ENCODE data around the gene SAMHD1.
"Not testable (repeated sequence)": the region's sequence is repeated elsewhere in the genome, so short reads cannot be mapped to it uniquely, and the experiment has no call there.

Gene SAMHD1

DNA sequence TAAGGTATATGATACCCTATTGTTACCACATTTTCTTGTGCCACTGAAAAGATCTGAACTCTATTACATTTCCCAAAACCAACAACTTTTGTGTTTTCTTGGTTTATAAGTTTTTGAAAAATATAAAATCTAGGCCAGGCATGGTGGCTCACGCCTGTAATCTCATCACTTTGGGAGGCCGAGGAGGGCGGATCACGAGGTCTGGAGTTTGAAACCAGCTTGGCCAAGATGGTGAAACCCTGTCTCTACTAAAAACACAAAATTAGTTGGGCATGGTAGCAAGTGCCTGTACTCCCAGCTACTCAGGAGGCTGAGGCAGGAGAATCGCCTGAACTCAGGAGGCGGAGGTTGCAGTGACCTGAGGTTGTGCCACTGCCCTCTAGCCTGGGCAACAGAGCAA is 34.3 kb downstream of the SAMHD1 start:
- DNase-seq (ENCODE audit: low read depth in 2 of 2, low spot score in 1 of 2) = no peak

DNA sequence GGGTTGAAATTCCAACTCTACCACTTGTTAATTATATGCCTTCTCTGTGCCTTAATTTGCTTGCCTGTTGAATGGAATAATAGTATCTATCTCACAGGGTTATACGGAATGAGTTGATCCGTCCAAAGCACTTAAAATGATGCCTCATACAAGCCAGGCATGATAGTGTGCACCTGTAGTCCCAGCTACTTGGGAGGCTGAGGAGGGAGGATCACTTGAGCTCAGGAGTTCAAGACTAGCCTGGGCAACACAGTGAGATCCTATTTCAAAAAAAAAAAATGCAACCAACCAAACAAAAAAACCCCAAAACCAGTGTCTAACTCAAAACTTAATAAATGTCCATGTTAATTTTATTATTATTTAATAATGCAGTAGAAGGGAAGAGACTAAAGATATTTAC is 35.3 kb downstream of the SAMHD1 start:
- no peak for DNase-seq (ENCODE audit: low read depth in 2 of 2, low spot score in 1 of 2)

DNA sequence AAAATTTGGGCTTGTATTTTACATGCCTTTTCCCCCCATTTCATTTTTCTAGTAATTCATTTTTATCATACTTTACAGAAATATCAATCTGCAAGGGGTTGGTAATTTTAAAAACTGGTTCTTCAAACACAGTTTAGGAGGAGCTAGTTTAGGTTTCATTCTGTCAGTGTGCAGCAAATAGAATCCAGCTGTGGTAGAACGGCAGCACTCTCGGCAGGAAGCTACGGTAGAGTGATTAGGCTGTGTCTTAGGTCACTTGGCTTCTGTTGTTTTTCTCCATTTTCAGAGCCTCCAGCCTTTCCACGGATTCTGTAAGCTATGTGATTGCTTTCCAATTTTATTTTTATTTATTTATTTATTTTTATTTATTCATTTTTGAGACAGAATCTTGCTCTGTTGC is 42.9 kb downstream of the SAMHD1 start:
- DNase-seq (ENCODE audit: low read depth in 2 of 2, low spot score in 1 of 2) = no peak

DNA sequence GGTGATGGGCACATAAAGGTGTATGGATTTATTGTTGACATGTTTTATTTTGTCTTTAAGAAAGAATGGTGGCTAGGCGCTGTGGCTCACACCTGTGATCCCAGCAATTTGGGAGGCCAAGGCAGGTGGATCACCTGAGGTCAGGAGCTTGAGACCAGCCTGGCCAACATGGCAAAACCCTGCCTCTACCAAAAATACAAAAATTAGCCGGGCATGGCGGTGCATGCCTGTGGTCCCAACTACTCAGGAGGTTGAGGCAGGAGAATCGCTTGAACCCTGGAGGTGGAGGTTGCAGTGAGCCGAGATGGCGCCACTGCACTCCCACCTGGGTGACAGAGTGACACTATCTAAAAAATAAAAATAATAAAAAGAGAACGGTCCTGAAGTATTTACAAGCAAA is 45.4 kb downstream of the SAMHD1 start:
- DNase-seq (ENCODE audit: low read depth in 2 of 2, low spot score in 1 of 2) = not testable (repeated sequence)

DNA sequence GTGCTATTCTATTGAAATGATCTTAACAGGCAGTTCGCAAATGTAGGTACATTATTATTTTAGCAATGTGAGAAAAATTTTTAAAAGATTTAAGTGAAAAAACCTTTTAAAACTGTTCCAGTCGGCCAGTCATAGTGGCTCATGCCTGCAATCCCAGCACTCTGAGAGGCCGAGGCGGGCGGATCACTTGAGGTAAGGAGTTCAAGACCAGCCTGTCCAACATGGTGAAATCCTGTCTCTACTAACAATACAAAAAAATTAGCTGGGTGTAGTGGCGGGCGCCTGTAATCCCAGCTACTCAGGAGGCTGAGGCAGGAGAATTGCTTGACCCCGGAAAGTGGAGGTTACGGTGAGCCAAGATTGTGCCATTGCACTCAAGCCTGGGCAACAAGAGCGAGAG is 45.9 kb downstream of the SAMHD1 start:
- not testable (repeated sequence) for DNase-seq (ENCODE audit: low read depth in 2 of 2, low spot score in 1 of 2)

DNA sequence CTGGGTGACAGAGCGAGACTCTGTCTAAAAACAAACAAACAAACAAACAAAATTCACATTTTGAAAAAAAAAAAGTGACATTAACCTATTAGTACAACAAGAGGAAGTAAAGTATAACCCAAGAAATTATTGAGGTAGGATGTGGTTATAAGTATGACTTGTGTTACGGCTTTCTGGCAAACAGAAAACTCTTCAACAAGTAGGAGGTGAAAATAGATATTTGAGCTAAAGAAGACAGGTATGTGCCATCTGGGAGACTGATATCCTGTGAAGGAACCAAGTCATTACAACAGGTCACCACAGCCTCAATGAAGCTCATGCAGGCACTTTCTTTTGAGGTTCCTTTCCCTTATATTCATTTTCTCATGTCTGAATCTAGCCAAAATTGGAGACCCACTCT is 46.8 kb downstream of the SAMHD1 start:
- DNase-seq (ENCODE audit: low read depth in 2 of 2, low spot score in 1 of 2) = no peak

DNA sequence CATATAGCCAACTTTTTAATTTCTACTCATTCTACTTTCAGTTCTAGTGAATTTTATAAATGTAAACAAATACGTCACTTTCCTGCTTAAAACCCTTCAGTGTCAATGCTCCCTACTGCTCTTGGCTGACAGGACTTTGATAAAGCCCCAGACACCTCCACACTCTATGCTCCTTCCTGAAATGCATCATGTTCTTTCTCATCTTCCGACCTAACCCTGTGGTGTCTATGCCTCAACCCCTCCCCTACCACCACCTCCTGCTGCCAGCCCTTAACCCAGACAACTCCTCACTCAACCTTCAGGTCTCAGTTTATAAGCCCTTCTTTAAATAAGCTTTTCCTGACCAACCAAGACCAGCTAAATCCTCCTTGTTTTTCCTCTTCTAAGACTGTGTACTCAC is 56.5 kb downstream of the SAMHD1 start:
- no peak for DNase-seq (ENCODE audit: low read depth in 2 of 2, low spot score in 1 of 2)

DNA sequence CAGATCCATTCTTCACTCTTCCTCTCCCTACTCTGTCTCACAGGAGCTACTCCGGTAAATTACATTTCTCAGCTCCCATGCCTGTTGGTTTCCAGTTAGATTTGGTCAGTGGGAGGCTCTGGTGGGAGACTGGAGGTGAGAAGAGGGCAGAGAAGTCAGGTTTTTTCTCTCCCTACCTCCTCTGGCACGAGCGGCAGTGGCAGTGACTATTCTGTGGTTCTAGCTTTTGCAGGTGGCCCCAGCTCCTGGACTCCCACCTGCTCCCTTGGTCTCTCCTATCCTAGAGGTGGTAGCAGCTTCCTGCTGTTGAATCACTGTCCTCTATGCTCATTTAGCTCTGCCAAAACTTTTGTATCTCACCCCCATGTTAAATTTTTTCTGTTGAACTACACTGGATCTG is 57.7 kb downstream of the SAMHD1 start:
- DNase-seq (ENCODE audit: low read depth in 2 of 2, low spot score in 1 of 2) = no peak

DNA sequence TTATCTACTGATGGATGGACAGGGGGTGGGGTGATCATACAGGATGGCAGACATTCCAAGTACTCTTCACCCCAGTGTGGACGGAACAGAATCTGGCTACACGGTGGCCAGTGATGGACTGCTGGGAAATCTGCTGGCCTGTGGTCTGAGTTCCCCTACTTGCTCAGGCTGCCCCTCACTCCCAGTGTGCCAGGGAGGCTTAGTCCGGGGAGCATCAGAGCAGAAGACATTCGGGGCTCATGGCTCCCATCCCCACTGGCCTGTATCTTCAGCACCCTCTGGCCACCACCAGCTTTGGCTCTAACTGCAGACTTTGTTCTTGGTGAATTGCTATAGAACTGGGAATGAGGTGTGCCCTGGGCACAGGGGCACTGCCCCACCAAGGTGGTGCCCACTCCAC is 60.3 kb downstream of the SAMHD1 start:
- DNase-seq (ENCODE audit: low read depth in 2 of 2, low spot score in 1 of 2) = no peak

DNA sequence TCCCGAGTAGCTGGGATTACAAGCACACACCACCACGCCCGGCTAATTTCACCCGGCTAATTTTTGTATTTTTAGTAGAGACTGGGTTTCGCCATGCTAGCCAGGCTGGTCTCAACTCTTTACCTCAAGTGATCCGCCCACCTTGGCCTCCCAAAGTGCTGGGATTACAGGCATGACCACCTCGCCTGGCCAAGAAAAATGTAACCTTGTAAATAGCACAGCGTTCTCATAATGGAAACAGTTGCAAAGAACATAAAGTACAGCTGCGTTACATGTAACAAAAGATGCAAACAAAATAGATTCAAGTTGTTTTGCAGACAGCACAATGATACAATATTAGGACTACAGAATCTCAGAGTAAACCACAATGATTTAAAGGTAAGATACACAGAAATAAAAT is 60.9 kb downstream of the SAMHD1 start:
- no peak for DNase-seq (ENCODE audit: low read depth in 2 of 2, low spot score in 1 of 2)

DNA sequence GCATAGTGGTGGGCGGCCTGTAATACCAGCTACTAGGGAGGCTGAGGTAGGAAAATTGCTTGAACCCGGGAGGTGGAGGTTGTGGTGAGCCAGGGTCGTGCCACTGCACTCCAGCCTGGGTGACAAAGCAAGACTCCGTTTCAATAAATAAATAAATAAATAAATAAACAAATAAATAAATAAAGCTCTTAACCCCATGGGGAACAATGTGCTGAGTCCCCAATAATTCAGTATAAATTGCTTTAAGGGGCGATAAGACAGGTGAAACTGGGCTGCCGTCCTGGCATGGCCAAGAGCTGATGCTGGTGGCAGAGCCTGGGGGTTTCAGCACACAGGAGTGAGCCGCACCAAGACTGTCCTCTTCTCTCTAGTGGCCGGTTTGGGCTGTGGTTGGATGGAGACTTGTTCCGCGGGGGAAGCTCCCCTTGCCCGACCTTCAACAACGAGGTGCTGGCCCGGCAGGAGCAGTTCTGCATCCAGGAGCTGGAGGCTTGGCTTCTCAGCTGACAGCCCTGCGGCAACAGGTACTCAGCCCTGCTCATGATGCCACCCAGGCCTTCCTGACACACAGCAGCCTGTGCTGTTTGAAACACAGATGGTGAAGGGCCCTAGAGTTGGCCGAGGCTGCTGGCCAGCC is 62.5 kb downstream of the SAMHD1 start:
- no peak for DNase-seq (ENCODE audit: low read depth in 2 of 2, low spot score in 1 of 2)

DNA sequence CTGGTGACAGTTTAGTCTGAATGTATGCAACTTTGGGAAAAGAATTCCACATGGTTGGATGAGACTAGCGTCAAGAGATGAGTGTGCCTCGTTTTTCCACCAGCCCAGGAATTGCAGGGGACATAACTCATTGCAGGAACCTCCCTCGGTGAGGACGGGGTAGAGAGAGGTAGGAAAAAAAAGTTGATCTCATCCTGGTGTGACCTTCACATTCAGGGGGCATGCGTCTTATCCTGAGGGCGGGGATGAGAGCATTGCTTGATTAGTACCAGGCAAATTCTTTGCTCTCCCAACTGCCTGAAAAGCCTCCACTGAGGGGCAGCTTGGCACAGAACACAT is 63.8 kb downstream of the SAMHD1 start:
- no peak for DNase-seq (ENCODE audit: low read depth in 2 of 2, low spot score in 1 of 2)

DNA sequence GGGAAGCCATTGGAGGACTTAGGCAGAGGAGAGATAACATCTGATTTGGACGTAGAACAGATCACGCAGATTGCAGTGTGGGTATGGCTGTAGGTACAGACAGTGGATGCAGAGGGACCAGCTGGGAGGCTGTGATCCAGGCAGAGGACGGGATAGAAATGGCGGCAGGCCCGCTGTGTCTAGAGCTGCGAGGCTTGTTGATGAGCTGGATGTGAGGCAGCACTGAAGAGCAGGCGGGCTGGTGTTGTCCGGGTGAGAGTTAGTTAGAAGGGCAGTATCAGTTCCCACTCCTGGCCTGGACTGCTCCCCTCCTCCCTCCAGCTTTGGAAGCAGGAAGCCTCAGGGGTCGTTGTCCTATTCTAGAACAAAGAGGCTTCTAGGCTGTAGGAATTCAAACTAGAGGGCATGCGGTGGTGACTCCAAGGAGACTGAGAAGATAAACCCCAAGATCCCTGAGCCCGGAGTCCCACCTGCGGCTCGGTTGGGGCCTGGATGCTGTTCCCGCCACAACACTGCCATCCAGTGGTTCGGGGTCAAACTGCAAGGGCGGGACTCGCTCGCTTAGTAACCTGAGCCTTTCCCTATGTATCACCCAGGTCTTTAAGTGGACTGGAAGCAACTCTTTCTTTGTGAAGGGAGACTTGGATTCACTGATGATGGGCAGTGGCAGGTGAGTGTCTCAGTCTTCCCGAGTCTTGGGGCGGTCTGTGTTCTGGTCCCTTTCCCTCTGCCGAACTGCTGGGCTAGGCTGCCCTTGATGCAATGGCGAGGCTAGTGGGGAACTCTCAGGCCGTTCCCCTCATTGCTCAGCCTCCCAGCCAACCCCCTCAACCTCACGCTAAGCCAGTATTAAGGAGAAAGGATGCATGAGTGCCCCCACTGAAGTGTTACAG is 64.4 kb downstream of the SAMHD1 start:
- DNase-seq (ENCODE audit: low read depth in 2 of 2, low spot score in 1 of 2) = peak; percentile 34 to 68

DNA sequence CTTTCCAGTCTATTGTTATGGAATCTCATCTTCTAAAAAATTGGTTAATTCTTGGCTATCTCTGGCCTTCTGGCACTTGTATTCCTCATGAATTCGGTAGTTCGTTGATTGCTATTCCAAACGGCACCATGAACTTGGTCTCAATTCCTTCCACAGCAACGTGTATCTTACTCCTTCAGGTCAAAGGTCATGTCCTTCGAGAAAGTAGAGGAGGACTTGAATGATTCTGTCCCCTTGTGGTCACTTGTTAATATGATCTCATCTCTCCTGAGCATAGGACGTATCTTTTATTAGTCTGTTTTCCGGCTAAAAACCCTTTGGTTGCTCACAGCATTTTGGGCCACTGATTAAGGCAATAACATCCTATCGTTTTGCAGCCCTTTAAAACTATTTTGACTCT is 66.2 kb downstream of the SAMHD1 start:
- DNase-seq (ENCODE audit: low read depth in 2 of 2, low spot score in 1 of 2) = no peak

DNA sequence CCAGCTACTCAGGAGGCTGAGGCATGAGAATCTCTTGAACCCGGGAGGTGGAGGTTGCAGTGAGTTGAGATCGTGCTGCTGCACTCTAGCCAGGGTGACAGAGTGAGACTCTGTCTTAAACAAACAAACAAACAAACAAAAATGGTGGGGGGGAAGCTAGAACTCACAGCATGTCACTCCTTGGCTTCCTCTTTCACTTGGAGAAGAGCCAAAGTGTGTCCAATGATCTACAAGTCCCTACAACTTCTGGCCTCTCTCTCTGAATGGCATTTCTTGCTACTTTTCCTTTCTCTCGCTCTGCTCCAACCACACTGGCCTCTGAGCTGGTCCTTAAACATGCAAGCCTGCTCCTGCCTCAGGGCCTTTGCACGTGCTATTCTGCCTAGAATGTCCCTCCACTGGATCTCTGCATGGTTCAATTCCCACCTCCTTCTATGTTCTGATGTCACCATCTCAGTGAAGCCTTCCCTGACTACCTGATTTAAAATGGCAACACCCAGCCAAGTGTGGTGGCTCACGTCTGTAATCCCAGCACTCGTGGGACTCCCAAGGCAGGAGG is 67.5 kb downstream of the SAMHD1 start:
- no peak for DNase-seq (ENCODE audit: low read depth in 2 of 2, low spot score in 1 of 2)

DNA sequence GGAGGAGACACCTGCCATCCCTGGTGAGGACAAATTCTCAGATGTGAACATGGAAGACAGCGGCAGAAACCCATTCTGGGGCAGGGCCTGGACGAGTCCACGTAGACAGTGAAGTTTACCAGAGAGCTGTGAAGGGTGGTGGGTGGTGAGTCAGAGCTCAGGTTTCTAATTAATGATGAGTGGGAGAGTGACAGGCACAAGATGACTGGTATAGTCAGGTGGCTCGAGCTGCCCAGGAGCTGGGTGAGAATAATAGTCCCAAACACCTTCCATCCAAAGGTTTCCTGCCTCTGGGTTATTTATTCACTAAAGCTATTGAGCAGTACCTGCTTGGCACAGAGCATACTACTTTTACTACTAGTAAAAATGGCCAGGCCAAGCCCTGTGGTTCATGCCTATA is 69.6 kb downstream of the SAMHD1 start:
- no peak for DNase-seq (ENCODE audit: low read depth in 2 of 2, low spot score in 1 of 2)

DNA sequence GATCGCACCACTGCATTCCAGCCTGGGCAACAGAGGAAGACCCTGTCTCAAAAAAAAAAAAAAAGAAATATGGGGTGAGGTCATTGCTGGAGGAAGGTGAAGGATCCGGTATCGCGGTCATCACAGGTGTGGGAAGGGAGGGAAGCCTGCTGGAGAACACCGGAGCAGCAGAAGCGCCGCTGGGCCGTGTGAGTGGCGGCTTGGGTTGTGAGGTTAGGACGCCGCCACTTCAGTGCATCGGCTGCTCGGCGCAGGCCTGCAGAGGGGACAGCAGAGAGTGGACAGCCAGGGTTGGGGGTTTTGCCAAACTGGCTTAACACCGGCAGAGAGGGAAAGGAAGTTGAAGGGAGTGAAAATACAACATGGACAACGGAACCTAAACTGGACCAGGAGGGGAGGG is 70.2 kb downstream of the SAMHD1 start:
- no peak for DNase-seq (ENCODE audit: low read depth in 2 of 2, low spot score in 1 of 2)

DNA sequence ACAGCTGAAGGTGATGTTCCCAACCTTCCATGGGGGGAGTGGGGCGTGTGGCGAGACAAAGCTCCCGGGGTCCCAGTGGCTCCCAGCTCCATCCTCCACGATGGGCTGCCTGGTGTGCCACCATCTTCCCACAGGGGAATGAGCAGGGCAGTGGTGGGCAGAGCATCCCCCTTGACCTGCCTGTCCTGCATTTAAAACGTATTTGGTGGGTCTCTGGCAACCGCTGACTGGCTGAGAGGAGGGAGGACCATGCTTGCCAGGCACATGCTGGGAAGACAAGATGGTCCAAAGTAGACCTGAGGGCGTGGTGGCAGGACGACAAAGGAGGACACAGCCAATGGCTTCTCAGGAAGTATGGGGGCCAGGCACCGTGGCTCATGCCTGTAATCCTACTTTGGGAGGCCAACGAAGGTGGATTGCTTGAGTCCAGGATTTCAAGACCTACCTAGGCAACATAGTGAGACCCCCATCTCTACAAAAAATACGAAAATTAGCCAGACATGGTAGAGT is 70.7 kb downstream of the SAMHD1 start:
- no peak for DNase-seq (ENCODE audit: low read depth in 2 of 2, low spot score in 1 of 2)

DNA sequence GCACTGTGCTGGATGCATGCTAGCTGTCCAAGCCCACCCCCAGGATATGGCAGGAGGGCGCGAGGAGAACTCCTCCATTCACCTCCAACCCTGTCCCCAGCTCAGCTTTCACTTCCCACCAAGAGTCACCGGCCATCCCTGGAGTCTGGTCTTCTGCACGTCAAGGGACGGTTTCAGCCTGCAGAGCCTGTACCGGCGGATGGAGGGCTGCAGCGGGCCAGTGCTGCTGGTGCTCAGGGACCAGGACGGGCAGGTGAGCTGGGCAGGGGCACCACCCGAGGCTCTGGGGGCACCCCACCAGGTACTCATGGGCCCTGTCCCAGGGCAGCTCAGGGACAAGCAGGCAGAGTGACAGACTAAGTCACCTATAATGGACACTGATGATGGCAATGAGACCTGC is 72.6 kb downstream of the SAMHD1 start:
- no peak for DNase-seq (ENCODE audit: low read depth in 2 of 2, low spot score in 1 of 2)

DNA sequence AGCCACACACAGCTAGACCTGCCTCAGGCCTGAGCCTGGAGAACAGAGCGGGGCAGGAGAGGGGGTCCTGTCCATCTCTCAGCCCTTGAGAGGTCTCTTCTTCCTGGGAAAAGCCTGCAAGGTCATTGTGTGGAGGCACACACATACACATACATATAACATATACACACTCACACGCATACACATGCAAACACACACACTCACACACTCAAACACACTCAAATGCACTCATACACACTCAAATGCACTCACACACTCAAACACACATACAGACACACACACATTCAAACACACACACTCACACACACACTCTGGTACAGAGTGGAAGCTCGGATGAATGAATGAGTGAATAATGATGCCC is 75.1 kb downstream of the SAMHD1 start:
- no peak for DNase-seq (ENCODE audit: low read depth in 2 of 2, low spot score in 1 of 2)

DNA sequence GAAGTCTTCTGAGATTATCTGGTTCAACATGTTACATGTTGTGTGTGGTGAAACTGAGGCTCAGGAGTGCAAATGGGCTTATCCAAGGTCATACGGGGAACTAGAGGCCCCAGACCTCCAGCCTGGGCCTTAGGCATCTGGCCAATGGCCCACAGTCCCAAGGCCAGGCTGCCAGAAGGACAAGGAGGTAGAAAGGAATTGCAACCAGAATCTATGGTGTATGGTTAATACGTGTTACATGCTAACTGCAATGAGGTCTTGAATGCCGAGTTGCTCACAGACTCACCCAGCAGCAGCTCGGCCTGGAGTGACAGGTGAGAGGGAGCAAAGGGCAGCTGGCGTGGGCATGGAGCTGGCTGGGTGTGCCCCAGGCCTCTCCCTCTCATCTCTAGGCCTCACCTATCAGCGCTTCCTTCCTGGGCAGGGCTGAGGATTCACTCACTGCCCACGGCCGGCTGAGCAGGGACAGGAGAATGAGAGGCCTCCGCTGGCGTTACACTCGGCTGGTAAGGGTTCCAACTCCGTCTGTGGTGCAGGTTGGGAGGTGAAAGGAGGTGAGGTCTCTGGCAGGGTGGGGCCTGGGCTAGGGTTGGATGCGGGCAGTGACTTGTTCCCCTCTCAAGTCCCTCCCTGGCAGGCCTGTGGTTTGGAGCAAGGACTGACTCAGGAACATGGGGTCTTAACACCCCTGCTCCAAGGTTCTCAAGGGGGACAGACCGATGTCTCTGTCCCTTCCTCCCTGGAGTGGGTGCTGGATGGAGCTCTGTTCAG is 75.6 kb downstream of the SAMHD1 start, which contains the start of gene TLDC2:
TSS of gene TLDC2 (plus strand) at position 437 of the 771 bp plus-strand sequence. CDS start at position 474, 37 bp downstream.
- DNase-seq (ENCODE audit: low read depth in 2 of 2, low spot score in 1 of 2) = no peak

DNA sequence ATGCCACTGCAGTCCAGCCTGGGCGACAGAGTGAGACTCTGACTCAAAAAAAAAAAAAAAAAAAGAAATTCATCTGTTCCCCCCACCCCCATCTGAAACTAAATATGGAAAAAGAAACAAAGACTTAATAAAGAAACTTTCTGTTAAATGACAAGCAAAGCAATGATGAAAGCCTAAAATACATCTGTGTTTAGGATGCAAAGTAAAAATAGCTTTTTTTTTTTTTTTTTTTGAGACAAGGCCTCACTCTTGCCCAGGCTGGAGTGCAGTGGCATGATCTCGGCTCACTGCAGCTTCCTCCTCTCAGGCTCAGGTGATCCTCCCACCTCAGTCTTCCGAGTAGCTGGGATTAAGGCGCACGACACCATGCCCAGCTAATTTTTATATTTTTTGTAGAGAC is 76.4 kb downstream of the SAMHD1 start:
- DNase-seq (ENCODE audit: low read depth in 2 of 2, low spot score in 1 of 2) = not testable (repeated sequence)

Measured in stimulated activated CD8-positive, alpha-beta memory T cell treated with anti-CD3 and anti-CD28 coated beads, Interleukin-4, amount 100 ng/mL, for 4 hours (primary cell).